ENCODE measurements around the gene SLCO2A1.

DNA sequence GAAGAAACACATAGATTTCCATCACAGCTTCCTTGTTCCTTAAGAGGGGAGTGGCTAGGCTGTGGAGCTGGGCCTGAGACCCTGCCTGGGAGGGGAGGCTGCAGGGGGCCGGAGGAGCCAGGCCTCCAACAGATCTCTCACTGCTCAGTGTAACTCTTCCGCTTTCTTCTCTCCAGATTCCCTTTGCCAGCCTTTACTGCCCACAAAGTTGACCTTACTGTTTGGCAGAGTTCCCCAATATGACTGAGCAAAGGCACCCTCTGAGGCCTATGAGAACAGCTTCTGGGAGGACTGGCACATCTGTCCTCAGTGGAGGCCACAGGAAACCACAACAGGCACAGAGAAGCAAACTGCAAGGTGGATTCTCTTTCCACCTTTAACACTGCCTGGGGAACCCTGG is 38.1 kb downstream of the SLCO2A1 start:
- TF ChIP-seq, protein P1, sequence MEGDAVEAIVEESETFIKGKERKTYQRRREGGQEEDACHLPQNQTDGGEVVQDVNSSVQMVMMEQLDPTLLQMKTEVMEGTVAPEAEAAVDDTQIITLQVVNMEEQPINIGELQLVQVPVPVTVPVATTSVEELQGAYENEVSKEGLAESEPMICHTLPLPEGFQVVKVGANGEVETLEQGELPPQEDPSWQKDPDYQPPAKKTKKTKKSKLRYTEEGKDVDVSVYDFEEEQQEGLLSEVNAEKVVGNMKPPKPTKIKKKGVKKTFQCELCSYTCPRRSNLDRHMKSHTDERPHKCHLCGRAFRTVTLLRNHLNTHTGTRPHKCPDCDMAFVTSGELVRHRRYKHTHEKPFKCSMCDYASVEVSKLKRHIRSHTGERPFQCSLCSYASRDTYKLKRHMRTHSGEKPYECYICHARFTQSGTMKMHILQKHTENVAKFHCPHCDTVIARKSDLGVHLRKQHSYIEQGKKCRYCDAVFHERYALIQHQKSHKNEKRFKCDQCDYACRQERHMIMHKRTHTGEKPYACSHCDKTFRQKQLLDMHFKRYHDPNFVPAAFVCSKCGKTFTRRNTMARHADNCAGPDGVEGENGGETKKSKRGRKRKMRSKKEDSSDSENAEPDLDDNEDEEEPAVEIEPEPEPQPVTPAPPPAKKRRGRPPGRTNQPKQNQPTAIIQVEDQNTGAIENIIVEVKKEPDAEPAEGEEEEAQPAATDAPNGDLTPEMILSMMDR (IDR thresholded peaks at IDR 0.05), result no peak
- TF ChIP-seq POLR2A (IDR thresholded peaks at IDR 0.05) (no peak), POLR2AphosphoS5 (IDR thresholded peaks at IDR 0.05) (no peak)
